HG03196 (cell line): ENCODE measurements around the gene TMEM245.
"Not testable (repeated sequence)": the region's sequence is repeated elsewhere in the genome, so short reads cannot be mapped to it uniquely, and the experiment has no call there.

Experiments
- ATAC-seq: cut with Tn5 transposase; IDR thresholded peaks from one replicate; pipeline ENCODE4 v1.9.1; 2021; ENCODE audit not compliant: unreplicated experiment

Gene TMEM245

DNA sequence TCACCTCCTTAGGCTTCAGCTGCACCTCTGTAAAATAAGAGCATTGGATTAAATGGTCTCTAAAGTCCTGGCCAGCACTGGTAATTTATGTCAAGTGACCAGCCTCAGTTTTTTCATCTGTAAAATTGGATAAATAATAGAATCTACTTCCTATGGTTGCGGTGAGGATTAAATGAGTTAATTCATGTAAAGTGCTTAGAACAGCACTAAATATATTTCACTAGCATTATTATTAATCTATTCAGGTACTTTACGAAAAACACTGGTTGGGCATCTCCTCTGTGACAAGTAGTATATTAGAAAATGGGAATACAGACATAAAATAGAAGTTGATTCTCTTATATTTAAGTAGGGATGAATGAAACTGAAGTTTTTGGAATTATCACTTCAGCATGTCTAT, 13.8 kb upstream of the TMEM245 start:
- no peak for ATAC-seq

DNA sequence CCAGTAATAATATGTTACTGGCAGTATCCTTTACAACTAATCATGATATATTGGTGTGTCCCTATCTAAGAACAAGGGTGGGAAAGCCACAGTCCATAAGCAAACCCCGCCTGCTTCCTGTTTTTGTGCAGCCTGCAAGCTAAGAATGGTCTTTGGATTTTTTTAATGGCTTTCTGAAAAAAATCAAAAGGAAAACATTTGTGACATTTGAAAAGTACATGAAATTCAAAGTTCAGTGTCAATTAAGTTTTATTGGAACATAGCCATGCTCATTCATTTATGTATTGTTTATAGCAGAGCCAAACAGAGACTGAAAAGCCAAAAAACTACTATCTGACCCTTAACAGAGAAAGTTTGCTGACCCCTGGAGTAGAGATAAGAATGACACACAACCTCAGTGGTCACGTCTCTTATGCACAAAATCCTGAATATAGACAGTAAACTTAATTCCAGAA, 12.8 kb upstream of the TMEM245 start:
- ATAC-seq: no peak

DNA sequence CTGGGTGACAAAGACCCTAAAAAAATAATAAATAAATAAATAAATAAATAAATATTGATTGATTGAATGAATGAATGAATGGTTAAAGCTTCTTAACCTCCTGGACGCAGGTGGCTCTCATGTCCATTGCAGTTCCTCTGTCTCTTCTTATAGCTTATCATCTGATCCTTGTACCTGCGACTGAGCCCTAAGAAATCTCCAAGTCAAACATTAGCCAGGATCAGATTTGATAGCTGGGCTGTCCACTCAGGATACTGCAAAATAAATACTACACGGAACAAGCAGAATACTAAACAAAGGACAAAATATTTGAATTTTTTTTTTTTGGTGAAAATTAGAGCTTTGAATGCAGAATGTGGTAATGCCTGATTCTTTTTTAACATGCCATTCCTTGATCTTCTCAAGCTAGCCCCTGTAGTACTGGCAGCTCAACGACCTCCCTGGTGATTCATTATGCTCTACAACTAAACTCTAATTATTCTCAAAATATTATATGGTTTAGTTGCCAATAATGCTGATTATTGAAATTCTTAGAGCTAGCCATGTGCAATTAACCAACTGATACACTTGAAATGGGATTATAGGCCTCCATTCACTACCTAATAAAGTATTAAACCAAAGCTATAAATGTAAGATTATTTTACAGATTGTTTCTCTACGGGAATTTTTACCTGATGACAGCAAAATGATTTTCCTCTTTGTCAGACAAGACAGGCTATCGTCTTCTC, 9.9 kb upstream of the TMEM245 start:
- no peak for ATAC-seq

DNA sequence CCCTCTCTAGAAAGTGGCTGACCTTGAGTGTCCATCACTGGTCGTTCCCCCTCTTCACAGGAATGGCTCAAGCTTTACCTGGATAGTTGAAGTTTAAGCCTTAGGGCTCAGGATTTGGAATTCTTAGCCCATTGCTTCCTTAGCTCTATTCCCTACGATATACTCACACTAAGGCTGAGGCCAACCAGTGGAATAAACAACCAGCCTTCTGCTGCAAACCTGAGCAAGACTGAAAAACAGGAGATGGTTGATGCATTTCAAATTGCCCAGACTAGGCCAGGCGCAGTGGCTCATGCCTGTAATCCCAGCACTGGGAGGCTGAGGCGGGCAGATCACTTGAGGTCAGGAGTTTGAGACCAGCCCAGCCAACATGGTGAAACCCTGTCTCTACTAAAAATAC, 6.9 kb upstream of the TMEM245 start:
- ATAC-seq: not testable (repeated sequence)

DNA sequence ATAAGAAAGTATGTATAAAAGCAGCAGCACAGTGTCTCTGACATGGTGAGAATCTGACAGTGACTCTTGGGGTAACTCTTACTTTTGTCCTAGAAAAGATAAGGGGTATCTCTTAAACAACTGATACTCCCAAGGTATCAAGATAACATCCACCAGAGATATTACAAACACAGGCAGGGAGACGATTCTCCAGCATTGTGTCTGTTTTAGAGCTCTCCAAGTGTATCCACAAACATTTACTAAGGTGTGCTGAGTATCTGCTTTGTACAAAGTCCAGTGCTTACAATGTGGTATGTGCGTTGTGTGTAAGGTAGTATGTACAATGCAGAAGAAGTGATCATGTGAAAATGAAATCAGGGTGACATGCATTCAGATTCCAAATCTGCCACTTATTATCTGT, 4.4 kb upstream of the TMEM245 start:
- no peak for ATAC-seq

DNA sequence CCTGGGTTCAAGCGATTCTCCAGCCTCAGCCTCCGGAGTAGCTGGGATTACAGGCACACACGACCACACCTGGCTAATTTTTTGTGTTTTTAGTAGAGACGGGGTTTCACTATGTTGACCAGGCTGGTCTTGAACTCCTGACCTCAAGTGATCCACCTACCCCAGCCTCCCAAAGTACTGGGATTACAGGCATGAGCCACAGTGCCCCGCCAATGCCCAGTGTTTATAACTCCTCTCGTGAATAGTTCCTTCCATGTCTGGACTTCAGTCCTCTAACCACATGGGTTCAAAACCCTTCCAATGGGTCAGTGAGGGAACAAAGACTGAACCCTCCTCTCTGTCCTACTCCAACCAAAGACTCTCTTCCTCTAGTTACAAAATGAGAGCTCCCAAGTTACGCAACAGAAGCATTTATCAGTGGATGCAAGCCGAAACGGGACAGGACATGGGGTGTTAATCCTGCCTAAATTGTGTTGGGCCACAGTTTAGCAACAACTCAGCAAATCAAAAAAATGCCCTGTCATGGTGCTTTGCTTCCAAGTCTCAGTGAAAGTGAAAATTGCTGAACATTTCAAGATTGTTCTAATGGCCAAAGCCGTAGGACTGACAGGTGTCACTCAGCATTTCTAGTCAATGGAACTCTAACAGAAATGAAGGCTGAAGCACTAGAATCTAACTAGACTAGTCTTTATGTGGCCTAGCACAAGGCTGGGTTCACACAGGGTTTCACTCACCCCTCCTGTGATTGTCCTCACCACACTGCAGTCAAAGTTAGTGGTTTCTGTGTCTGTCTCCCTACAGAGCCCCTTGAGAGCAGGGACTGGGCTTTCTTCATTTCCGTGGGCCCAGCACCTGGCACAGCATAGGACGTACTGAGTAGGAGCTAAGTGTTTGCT, 3.2 kb upstream of the TMEM245 start:
- no peak for ATAC-seq

DNA sequence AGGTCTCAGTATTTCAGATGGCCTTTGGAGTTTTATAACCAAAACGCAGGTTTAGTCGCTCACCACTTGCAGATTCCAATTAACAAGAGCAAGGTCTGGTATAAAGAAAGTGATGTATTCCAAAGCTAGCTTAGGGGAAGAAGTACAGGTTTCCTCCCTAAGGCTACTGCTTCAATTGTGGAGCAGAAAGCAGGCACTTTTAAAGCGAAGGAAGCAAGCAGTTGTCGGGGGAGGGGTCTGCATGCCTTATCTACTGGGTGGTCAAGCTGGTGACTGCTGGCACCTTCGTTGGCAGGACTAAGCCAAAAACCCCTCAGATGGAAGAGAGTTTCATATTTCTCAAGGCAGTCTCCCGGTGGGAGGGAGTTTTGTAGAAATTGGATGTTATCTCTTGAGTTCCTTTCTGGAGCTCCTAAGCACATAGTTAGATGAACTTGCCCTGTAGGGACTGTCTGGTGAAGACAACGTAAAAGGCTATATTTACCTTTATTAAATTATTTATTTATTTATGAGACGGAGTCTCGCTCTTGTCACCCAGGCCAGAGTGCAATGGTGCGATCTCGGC, 1.6 kb upstream of the TMEM245 start:
- no peak for ATAC-seq

DNA sequence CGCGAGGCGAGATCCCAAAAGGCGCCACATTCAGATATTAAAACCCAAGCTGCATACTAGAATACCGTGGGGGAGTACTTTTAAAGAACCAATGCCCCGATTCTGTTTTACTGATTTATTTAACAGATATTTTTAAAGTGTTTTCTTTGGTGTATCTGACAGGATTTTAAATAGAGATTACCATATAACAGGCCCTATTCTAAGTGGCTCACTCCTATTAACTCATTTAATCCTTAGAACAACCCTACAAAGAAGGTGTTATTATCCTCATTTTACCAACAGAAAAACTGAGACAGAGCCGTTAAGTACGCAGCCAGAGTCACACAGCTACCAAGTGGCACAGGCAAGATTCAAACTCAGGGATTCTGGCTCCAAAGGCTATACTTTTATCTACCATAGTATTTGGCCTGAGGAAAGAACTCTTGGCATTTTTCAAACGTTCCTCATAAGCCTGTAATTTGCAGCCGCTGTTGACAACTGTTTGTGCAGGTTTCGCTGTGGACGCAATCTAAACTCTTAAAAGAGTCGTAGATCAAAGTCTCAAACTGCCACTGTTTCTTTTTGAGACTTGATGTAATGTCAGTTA, 550 bp upstream of the TMEM245 start:
- ATAC-seq: no peak

DNA sequence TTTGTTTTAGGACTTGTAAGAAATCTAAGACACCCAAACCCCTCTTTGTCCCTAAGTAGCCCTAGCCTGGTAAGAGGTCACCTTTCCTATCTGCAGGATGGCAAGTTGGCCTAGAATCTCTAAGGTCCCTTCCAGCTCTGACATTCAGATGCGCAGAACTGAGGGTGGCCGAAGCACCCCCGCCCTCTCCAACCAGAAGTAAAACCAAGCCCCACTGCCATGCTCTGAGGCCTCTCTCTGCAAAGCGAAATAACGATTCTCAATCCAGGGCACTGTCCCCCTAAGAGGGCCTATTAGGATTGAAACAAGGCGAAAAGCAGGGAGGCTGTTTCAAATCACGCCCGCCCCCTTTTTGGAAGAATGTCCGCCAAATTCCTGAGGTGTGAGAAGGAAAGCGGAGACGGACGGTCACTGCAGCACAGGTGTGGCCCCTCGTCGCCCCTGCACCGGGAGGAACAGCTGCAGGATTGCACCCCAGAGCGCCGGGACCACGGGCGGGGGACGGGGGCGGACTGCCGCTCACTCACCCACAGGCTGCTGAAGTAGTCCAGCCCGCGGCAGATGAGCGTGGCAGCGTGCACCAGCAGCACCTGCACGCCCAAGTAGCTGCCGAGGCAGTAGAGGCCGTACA, 824 bp downstream of the TMEM245 start:
- no peak for ATAC-seq

DNA sequence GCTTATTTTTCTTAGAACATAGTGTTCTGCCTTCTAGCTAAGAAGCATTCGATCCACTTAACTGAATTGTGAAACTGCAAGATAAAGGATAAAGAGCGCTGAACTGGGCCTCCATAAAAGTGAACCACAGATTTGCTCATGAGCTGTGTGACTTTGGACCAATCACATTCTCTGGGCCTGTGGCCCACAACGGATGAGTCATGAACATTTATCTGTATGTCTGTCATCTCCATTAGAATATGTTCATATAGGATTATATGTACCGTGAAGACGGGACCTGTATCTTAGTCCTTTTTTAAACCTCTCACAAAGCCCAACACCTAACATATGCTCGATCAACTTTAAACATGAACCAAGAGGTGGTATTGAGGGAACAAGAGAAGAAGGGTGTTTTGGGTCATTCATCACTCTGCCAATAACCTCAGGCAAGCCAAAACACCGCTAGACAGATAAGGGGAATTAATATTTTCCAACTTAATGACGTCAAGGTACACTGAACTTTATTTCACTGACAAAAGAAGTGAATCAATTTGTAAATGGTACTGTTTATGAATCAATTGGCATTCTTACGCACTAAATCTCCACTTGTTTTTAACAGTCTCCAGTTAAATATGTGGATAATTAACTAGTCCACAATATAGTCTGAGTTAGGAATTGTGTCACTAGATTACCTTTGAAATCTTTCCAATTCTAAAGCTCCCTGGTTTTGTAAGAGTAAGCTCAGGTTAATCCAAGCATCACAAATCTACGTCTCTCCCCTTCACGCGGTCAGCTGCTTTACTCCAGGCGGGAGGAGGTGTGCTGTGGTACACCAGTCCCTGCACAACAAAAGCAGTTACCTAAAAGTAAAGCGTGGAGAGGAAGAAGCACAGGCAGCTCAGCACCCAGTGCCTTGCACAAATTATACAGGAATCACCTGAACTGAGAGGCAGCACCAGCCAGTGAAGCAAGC, 1.6 kb downstream of the TMEM245 start:
- ATAC-seq: no peak

DNA sequence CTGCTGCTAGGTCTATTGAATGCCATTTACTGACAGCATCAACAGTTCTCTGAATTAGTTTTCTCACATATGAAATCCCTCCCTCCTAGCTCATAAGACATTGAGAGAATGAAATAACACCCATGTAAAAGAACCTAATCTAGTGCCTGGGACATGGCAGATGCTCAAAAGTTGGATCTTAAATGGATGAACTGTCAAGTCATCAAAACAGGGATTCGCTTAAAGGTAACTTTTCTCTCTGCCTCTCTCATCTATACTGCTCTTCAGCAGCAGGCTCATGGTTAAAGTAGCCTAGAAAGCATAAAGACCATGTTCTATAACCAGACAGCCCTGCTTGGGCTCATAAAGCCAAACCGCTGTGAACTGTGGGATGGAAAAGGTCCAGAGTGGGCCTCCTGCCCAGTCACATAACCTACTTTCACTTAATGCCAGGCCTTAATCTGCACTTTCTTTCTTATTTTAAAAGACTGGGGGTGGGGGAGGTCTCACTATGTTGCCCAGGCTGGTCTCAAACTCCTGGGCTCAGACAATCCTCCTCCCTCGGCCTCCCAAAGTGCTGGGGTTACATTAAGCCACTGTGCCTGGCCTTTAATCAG, 3.7 kb downstream of the TMEM245 start:
- ATAC-seq: no peak

DNA sequence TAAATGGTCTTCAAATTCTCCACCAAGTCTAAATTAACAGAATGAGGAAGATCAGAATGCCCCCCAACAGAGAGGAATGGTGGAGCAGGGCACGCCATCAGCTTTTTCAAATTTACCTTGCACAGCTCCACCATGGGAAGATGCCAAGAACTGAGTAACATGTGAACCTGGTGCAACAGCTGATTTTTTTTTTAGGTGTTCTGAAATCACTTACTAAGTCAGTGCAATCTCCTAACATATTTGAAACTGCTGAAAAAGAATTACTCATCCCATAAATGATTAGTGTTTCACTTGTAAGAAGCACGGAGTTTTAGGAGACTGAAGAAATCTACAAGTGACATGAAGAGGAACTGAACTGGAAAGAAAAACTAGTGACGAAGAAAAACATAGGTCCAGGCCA, 5.1 kb downstream of the TMEM245 start:
- ATAC-seq: no peak

DNA sequence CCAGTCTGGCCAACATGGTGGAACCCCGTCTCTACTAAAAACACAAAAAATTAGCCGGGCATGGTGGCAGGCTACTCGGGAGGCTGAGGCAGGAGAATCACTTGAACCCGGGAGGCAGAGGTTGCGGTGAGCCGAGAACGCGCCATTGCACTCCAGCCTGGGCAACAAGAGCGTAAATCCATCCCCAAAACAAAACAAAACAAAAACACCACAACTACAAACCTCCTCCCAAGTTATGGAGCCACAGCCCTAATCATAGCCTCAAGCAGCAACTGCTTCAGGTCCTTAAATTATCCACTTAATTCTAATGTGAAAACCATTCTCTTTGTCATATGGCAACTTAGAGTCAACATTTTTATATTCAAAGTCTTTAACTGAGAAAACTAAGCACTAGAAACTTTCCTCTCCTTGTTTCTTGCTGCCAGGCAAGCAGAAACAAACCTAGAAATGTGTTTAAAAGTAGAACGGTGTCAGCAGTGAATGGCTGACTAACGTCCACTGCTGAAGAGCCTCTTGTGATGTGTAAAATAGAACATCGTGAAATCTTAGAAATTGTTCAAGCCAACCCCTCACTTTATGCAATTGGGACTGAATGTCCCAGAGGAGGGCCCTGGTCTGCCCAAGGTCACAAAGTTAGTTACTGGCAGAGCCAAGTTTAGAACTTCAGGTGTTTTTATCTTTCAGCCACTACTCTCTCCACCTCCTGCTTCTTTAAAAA, 5.7 kb downstream of the TMEM245 start:
- no peak for ATAC-seq

DNA sequence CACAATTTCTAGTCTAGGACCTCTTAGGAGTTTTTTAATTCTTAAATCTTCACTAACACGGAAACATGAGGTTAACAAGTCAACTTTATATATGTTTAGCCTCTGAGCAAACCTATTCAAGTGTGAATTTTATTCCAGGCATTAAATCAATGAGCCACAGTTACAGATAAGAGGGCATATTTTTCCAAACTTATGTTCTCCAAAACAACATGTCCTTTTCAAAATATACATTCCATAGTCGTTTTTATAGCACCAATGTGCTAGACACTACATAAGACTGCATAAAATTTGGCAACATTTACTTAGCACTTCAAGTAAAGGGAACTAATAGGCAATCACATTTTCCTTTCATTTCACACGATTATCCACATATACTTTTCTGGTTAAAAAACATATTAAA, 6.5 kb downstream of the TMEM245 start:
- ATAC-seq: no peak

DNA sequence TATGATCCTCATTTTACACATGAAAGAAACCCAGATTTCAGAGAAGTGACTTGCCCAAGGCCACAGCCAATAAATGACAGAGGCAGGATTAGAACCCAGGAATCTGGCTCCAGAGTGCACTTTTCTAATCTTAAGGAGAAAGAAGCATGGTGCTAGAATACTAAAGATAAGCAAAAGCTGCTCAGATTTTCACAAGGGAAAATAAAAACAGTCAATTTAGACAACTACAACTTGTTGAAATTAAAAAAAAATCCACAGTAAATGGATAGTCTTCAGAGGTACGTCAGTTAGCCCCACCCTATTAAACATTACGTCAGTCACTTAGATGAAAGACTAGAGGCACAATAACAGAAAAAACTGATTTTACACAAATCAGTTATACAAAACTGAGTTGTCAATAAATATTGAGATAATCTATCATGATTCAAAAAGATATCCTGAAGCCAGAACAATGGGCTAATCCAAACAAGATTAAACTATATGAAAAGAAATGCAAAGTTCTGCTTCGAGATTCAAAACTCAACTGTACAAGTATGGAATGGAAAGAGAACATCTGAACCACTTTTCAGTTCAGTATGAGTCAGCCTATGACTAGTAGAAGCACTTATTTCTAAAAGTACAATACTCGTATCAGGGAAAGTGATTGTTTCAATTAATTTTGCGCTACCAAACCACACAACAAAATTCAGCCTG, 9.3 kb downstream of the TMEM245 start:
- ATAC-seq: peak; percentile 61

DNA sequence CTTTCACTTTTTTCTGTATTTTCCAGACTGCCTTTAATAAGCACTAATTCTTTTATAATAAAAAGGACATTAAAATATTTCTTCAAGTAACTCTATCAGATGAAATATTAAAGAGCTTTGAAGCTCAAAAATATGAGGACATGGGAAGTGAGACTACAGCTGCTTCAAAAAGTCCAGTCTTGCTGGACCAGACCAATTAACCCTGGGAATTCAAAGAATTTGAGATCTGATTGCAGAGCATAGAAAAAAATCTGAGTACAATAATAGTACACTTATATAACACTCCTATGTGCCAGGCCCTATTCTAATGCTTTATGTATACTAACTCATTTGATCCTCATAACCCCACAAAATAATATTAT, 9.8 kb downstream of the TMEM245 start:
- ATAC-seq: no peak

DNA sequence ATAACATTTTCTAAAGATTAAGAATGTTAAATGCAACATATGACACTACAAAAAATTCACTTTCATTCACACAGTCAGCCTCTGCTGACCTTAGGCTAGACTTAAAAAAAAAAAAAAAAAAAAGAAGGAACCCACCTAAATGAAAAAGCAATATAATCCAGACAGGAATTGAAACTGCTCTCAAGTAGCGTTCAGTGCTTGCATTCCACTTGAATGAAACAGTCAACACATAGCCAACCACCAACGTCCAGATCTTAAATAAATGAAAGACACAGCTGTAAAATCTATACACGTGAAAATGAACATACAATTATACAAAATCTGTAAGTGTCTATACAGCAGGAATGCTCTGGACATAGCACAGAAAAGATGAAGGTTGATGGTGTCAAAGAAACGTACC, 11.4 kb downstream of the TMEM245 start:
- no peak for ATAC-seq
